ENCODE data around the gene IQCM.

Gene IQCM

DNA sequence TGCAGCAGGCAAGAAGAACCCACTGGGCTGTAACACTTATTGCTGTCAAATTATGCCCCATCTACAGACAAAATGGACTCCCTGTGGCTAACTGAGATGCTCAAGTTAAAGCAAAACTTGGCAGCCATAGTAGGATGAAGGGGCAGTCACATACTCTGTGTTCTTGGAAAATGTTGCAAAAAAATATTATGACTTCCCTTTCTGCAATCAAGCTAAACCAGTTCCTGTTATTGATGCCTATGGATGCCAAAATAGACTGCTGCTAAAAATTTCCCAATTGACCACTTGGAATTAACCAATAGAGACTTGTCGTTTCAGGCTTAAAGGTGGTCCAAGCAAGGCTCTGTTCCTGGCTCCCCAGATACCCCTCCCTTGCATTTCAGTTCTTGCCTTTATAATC is 49.5 kb downstream of the IQCM start:
- no peak for DNase-seq

DNA sequence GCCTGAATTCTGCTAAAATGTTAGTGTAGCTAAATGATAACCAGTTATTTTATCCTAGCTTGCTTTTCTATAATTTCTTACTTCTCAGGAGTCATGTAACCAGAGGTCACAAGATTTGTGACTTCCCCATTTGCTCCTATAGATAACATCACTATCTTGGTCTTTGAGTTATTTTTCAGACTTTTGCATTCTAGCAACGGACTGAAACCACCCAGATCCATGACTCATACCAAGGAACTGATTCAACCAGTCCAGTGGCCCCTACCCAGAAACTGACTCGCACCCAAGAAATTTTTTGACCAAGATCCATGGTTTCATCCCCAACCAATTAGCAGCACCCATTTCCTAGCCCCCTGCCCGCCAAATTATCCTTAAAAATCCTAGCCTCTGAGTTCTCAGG is 50.0 kb downstream of the IQCM start:
- DNase-seq: no peak

DNA sequence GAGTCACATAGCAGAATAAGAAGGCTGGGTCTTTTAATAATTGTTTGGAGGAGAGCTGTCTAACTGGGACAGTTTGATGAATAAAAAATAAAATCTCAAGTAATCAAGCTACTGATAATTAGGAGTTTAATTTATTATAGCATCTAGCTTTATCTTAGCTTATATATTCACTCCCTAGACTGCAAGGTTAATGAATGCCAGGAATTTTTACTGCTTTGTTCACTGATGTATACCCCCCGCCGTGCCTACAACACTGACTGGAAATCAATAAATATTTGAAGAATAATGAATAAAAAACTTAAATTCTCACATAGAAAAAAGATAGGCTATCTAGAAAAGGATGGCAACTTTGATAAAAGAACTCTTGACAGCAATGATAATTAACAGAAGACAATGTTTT is 59.7 kb downstream of the IQCM start:
- no peak for DNase-seq

DNA sequence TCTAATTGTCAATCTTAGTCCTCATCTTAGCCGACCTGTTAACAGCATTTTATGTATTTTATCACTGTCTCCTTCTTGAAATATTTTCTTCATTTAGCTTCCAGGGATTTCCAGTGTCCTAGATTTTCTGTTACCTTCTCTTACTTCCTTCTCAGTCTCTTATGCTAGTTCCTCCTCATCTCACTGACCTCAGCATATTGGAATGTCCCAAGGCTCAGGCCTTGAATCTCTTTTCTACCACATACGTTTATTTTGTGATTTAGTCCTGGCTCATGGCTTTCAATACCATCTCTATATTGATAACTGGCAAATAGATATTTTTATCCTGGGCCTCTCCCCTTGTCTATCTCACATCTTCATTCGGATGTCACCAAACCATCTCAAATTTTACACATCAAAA is 61.1 kb downstream of the IQCM start:
- DNase-seq: no peak

DNA sequence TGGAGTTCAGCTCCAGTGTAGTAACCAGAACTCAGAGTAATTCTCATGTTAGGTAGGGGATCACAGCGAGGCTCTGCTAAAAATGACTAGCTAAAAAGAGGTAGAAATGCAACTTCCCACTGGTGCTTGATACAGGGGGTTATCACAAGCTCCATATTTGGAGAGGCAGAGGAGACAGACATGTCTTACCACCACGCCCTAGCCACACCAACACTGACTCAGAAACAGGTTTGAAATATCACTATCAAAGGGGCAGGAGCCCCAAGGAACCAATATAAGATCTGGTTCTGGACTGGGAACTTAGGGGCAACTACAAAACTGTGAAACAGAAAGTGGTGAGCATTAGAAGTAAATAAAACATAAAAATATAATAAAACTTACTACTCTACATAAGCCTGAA is 62.9 kb downstream of the IQCM start:
- DNase-seq: no peak

DNA sequence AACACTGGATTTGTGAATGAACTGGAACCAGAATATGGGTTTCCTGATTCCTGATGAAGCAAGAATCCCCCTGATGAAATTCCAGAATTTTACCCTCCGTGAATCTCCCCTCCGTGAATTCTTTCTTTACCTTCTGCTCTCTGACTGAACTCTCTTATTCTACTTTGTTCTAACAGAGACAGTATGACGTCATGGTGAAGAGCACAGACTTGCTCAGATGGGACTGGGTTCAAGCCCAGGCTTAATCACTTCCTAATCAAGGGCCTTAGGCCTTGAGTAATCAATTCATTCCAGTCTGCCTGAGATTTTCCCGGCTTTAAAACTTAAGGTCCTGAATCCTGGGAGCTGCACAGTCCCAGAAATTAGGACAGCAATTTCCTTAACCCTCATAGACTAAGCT is 64.5 kb downstream of the IQCM start:
- no peak for DNase-seq

DNA sequence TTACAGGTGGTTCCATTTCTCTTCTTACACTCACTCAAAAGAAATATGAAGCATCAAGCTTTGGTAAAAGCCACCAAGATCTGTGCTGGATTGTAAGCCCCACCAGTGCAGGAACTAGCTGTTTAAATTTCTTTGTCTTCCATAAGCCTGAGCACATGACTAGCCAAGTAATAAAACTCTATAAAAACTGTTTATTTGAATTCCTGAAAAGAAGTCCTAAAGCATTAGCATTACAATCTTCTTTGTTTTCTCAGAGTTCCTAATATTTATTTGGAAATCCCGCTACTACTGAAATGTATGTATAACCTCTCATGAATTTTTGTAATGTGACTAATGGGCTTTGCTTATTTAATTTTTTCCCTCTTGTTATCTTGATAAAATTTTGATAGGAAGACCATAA is 65.9 kb downstream of the IQCM start:
- no peak for DNase-seq

DNA sequence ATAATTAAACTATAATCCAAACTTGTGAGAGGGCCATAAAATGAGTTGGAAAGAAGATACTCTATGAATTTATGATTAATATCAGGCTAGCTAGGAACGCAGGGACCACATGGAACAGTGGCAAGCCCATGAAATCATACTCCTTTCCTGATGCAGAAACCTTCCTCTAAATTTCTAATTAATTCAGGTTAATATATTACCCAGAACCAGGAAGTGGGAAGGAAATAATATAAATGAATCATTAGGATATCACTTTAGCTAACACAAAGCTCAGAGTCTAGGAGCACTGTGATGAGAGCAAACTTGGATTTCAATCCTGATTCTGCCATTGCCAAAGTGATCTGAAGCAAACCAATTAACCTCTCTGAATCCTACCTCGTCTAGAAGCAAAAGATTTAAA is 68.0 kb downstream of the IQCM start:
- no peak for DNase-seq

DNA sequence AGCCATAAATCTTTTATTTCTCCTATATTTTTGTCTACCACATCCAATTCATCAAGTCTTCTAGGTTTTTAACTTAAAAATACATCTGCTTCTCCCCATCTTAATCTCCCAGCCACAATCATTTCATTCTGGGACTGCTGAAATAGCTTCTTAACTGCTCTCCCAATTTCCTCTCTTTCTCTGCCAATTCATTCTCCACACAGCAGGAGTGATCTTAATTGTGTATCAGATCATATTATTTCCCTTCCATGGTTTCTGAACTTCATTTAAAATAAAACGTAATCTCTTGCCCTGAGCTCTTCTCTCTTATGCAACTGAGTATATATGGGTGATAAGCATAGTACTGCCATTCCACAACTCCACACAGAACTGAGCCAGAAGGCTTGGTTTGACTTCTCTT is 69.4 kb downstream of the IQCM start:
- DNase-seq: no peak

DNA sequence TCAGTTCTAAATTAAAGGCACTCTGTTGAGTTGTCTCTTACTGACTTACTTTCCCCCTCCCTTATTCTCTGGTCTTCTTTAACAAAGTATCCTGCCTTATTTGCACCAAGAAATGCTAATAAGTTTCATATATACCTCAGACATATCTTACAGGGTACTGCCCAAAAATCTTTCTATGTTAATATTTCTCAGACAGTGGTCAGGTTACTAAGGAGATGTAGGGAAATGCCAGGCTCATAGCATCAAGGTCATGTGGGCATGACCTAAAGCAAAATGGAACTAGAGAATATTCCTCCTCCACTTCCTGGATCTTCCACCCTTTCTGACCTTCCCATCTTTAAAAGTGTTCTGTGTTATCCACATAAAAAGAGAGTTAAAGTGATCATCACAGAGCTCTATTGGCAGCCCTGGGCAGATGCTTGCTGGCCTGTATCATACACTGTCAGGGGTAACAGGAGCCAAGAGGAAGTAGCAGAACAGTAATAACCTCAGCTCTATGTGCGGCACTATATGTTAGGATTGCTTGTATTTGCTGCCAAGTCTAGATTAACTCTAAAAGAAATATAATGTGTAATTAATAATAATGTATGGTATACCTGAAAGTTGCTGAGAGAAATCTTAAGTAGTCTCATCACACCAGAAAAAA is 74.3 kb downstream of the IQCM start:
- no peak for DNase-seq

DNA sequence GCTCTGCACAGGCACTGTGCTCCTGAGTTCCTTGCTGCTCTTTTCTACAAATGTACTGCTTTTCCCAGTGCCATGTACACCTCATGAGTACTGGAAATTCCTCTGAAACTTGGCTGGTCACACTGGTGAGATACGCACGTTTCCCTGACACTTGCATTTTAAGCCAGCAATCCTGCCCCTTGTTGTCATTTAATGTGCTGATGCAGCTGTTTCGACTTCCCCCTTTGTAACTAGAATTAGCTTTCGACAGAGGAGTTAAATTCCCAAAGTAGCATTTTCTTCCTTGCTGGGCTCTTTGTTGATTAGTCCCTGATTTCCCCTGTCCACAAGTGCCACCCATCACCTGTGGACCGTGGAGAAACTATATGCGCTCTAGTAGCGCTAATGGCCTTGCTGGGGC is 77.5 kb downstream of the IQCM start:
- DNase-seq: no peak

DNA sequence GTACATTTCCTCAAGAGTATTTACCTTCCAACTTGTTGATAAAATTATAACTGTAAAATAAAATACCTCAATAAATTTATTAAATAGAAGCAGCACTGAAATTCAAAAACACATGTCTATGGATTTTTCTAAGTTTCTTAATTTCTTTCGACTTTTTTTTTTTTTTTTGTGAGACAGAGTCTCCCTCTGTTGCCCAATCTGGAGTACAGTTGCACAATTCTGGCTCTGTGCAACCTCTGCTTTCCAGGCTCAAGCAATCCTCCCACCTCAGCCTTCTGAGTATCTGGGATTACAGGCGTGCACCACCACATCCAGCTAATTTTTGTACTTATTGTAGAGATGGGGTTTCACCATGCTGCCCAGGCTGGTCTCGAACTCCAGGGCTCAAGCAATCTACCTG is 79.8 kb downstream of the IQCM start:
- no peak for DNase-seq

DNA sequence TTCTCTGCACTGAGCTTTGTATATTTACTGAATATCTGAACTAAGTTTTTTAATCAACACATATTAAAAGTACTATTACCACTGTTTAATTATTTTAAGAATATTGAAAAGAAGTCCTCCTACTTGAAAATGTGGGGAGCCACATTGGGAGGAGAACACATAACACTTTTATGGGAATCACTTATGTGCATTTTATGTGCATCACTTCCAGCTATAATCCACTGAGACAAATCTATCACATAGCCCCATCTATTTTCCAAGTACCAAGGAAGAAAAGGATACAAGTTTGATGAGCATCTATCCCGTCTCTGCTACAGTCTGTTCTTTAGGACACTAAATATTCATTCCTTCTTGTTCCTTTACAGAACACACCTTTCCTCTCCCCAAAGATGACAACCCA is 87.2 kb downstream of the IQCM start:
- no peak for DNase-seq

DNA sequence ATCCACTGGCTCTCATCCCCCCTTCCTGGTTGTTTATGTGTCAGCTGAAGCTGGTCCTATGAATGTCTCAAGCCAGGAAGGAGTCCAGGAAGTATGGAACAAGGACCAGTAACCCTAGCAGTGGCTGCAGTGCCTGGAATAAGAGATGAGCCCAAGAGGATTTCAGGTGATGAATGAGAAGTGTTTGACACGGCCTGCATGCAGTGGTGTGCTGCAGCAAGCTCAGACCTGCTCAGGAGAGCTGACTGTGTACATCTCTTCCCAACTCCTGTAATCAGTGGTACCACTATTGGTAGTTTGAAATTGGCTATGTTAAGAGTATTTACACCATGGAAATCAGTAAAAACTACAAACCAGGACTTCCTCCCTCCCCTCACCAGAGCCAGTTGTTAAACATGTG is 88.0 kb downstream of the IQCM start:
- no peak for DNase-seq

DNA sequence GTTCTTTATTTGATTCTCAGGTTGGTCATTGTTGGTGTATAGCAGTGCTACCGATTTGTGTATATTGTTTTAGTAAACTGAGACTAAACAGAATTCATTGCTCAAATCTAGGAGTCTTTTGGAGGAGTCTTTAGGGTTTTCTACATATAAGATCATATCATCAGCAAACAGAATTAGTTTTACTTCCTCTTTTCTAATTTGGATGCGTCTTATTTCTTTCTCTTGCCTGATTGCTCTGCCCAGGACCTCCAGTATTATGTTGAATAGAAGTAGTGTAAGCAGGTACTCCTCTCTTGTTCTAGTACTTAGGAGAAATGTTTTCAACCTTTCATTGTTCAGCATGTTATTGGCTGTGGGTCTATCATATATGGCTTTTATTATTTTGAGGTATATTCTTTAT is 92.6 kb downstream of the IQCM start:
- DNase-seq: no peak

DNA sequence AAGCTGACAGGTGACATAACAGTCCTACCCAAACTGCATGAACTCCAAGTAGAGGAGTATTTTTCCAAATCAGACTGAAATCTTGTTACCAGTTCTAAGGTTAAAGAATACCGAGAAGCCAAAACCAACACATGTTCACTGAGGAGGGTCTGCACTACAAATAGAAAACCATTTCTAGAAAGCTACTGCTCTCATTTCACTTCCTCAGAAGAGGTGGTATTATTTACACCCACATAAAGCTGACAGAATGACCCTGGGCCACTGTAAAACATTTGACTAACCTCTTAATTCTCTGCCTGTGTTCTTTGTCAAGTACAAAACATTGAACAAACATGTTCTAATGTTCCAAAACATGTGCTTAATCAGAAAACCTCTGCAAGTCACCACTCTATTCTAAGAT is 95.8 kb downstream of the IQCM start:
- no peak for DNase-seq

DNA sequence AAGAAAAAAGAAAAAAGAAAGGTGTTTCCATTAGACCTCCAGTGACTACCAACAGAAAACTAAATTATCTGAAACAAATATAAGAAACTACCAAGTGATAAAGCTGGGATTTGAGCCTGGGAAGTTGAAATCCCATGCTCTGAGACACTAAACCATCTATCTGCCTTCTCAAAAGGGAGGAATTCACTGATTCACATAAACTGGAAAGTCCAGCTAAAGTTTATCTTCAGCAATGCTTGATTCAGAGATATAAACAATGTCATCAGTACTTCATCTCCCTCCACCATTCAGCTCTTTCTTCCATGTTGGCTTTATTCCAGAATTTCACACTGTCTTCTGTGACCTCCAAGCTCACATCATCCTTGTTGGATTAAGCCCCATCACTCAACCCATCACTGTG is 96.3 kb downstream of the IQCM start:
- DNase-seq: no peak

DNA sequence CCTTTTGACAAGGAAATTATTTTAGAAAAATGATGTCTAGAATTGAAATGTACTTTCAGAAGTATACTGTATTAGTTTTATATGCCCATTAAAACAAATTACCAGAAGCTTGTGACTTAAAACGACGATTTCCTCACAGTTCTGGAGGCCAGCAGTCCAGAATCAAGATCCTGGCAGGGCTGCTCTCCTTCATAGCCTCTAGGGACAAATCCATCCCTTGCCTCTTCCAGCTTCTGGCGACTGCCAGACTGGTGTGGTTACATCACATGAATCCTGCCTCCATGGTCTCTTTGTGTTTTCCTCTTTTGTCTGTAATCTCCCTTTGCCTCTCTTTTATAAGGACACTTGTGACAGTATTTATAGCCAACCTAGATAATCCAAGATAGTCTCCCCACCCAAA is 97.1 kb downstream of the IQCM start:
- no peak for DNase-seq

DNA sequence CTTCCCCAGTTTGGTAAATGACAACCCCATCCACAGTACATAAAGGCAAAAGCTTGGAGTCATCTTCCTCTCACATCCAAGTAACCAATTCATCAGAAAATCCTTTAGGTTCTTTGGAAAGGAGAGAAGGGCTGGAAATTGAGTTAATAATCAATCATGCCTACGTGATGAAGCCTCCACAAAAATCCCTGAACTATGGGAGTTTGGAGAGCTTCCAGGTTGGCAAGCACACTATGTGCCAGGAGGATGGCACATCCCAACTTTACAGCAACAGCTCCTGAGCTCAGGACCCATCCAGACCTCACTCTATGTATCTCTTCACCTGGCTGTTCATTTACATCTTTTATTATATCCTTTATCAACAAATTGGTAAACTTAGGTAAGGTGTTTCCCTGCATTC is 98.9 kb downstream of the IQCM start:
- DNase-seq: no peak

DNA sequence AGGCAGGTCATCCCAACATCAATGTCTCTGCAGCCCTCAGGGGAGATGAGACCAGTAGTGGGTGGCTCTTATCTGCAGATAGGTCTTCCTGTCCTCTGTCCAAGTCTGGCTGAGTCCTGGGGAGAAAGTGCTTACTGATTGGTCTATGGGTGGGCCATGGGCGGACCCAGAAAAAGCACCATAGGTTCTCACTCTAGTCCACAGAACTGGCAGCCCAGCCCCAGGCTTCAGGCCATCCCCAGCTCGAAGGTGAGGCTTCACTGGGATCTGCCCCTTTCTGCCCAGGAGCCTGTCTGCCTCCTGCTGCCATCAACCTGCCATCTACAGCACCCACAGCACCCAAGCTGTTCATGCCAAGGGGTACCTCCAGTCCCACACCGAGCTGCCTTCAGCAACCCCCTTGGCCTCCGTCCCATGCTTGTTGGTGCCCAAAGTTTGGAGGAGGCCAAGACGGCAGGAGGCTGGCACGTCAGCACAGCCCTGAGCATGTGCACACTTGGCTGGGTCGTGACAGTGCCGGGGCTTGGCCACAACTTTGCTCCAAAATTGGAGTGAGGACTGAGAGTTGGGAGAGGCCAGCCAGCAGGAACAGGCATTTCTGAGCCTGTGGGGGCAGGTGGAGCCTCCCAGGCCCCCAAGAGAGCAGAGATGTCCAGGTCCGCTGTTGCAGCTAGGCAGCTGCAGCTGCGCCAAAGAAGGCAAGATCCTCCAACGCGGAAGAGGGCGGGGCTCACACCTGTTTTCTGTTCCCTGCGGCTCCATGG is 99.6 kb downstream of the IQCM start:
- no peak for DNase-seq

DNA sequence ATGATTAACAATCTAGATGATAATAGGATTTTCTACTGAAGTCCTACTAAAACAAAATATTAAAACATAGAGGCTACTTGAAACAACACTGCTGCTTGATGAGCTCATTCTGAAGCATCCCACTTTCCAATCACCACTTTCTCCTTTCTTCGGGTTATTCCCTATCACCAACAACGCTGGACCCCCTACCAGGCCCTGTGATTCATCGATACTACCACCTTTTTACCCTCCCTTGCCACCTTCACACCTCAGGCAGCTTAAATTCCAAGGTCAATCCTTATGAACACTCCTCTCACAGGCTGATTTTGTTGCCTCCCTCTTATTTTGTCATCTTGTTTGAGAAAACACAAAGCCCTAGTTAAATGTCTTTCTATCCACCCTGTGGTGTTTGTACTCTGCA is 102.6 kb downstream of the IQCM start:
- DNase-seq: no peak

DNA sequence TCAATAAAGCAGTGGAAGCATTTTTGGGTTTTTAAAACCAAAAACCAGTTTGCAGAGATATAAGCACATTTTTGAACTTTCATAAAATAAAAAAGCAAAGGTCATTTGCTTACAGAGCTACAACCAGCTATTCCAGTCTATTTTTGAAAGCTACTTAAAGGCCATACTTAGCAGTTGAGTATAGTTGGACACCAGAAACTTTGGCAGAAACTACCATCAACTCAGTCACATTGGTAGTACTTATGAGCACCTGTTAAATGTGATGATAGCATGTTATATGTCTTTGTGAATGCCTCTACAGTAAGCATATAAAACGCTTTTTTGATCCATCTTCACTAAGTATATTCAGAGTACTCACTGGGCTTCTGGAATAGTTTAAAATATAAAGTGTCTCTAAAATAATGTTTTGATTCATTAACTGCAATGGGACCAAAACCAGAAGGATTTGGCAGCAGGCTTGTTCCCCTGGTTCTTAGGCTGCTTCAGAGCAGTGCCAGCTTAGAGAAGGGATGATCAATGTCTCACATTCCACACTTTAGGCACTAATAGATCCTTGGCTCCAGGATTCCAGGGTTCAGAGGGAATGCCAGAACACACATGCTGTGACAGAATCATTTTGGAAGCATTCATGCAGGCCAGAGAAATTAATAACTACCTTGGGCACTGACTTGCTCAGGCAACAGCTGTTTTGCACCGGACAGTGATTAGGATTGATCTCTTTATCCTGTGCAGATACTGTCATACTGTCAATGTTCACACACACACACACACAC is 103.9 kb downstream of the IQCM start:
- DNase-seq: no peak

DNA sequence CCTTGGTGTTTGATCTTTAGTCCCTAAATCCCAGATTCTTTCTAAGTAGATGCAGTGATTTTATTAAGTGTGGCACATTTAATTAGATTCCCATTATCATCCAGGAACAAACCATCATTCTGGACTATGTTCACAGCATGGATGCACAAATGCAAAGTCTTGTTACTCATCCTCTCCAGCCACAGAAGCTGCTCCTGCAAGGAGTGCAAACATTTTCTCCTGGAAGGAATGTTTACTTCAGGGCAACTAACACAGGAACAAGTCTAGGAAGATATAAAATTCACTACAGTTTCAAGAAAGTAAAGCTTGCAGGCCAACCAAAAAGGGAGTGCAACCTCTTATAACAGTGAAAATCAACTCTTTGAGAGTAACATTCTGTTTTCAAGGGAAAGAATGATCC is 106.0 kb downstream of the IQCM start:
- DNase-seq: no peak

DNA sequence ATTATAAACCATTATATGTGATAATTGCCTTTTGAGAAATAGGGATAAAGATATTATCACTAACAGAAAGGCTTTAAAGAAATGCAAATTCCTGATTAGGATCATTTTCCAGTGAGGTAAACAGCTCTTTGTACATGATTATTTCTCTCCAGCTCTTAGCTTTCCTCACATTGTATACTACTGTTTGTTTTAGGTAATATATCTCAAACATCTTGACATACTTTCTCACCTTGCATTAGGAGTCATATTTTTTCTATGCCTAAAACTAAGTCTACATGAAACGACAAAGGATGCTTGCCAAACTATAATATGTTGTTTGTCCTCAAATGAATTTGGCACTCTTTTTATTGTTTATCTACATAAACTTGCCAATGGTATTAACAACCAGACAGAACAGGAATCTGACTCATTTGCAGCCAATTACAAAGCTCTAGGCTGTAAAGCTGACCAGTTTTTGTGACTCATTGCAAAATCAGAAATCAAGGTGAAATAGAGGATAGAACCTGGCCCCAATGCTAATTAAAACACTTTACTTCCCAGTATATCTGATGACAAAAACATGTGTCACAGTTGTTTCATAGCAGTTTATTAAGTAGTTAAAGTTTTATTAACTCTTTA is 107.0 kb downstream of the IQCM start:
- no peak for DNase-seq
